Calu3 (cell line): Measurements from ENCODE around the gene JMJD6. TPM values are rescaled to one million over a fixed set of nuclear protein-coding genes. Genes with fewer than 3 reads are reported as not detected.

Experiments
- BruUV-seq: library from RNA; stranded (reverse); fragments of 400-500 nt; replicated peaks from 2 replicates; lab custom pipeline; 2021; lab: Mats Ljungman, UMichigan
- CTCF ChIA-PET: fragments of 300-600 bp; sonication (Branson Sonifier 250); formaldehyde crosslinking; loops from one replicate; lab custom pipeline; 2022; ENCODE audit warnings: antibody characterized with exemption; lab: Charles Lee
- DNase-seq: peaks from one replicate; pipeline ENCODE4 v3.0.0; 2022
- H3K27ac Mint-ChIP-seq: one replicate; pipeline ENCODE4 v1.8.0; 2022; ENCODE audit warnings: mixed read lengths; ENCODE audit not compliant: unreplicated experiment
- H3K27me3 Mint-ChIP-seq: one replicate; pipeline ENCODE4 v1.8.0; 2022; ENCODE audit warnings: mixed read lengths; ENCODE audit not compliant: unreplicated experiment
- H3K36me3 Mint-ChIP-seq: one replicate; pipeline ENCODE4 v1.8.0; 2022; ENCODE audit warnings: mild to moderate bottlenecking, moderate library complexity, mixed read lengths; ENCODE audit not compliant: insufficient read depth, unreplicated experiment
- H3K4me1 Mint-ChIP-seq: one replicate; pipeline ENCODE4 v1.8.0; 2022; ENCODE audit warnings: mild to moderate bottlenecking, low read depth, mixed read lengths; ENCODE audit not compliant: unreplicated experiment
- H3K4me3 Mint-ChIP-seq: one replicate; pipeline ENCODE4 v1.8.0; 2022; ENCODE audit warnings: mild to moderate bottlenecking, low read depth, moderate library complexity, mixed read lengths; ENCODE audit not compliant: unreplicated experiment
- H3K9me3 Mint-ChIP-seq: one replicate; pipeline ENCODE4 v1.8.0; 2022; ENCODE audit warnings: low read depth, mixed read lengths; ENCODE audit not compliant: unreplicated experiment
- CTCF ChIP-seq: fragments of 200-600 bp; IDR thresholded peaks from one replicate; pipeline ENCODE4 v1.8.0; 2022; ENCODE audit warnings: antibody characterized with exemption; ENCODE audit not compliant: unreplicated experiment
- intact Hi-C: fragments of 100-400 bp; cut with micrococcal nuclease; formaldehyde crosslinking; loops from one replicate; pipeline ENCODE4 v1.10.0; 2022; ENCODE audit not compliant: unreplicated experiment
- total RNA-seq: library from RNA; stranded (reverse); gene quantifications from 2 replicates; pipeline ENCODE4 v1.2.3, GENCODE V29; 2022

The JMJD6 gene
- total RNA-seq, 1 experiment from 2014 or later = 62.1 TPM

- Mint-ChIP-seq H3K36me3 (peaks cover 77% of the 10 kb centered on the region), H3K4me3 (no peak overlapping the region), H3K9me3 (no peaks in the 10 kb centered on the region), H3K27ac (no peak overlapping the region), H3K27me3 (no peaks in the 10 kb centered on the region), H3K4me1 (peaks cover 13% of the 10 kb centered on the region)
- CTCF ChIA-PET = no interaction called here
- no TSS peak for BruUV-seq
- TF ChIP-seq CTCF = no peak
- DNase-seq = no peak
- intact Hi-C loops = loop anchor here (10.0 kb wide), 1 partner anchor 74 kb away; the partner anchor contains the start of gene ST6GALNAC1
These were observed 7.9 kb downstream of the JMJD6 start for GRCh38 chr17:76718516-76718915.

- no peak overlapping the region for H3K27ac Mint-ChIP-seq
- H3K9me3 Mint-ChIP-seq = no peaks in the 10 kb centered on the region
- DNase-seq = no peak
- H3K36me3 Mint-ChIP-seq = peaks cover 63% of the 10 kb centered on the region
- no peak for TF ChIP-seq CTCF
- no peak overlapping the region for H3K4me3 Mint-ChIP-seq
- intact Hi-C loops = loop anchor here (10.0 kb wide), 1 partner anchor 72 kb away; the partner anchor contains the start of gene ST6GALNAC1
- BruUV-seq = no TSS peak
- CTCF ChIA-PET = no interaction called here
- H3K27me3 Mint-ChIP-seq = no peaks in the 10 kb centered on the region
- peaks cover 13% of the 10 kb centered on the region for H3K4me1 Mint-ChIP-seq
These were observed 9.6 kb downstream of the JMJD6 start for GRCh38 chr17:76716839-76717215.

- peaks cover 63% of the 10 kb centered on the region for H3K36me3 Mint-ChIP-seq
- peaks cover 13% of the 10 kb centered on the region for H3K4me1 Mint-ChIP-seq
- no peak for TF ChIP-seq CTCF
- no peaks in the 10 kb centered on the region for H3K27me3 Mint-ChIP-seq
- BruUV-seq = no TSS peak
- CTCF ChIA-PET = no interaction called here
- intact Hi-C loops = loop anchor here (10.0 kb wide), 1 partner anchor 71 kb away; the partner anchor contains the start of gene ST6GALNAC1
- no peaks in the 10 kb centered on the region for H3K9me3 Mint-ChIP-seq
- no peak overlapping the region for H3K4me3 Mint-ChIP-seq
- DNase-seq = no peak
- no peak overlapping the region for H3K27ac Mint-ChIP-seq
These were observed 10.1 kb downstream of the JMJD6 start for GRCh38 chr17:76716146-76716838.

GRCh38 chr17:76715496-76715830 lies 10.9 kb downstream of the JMJD6 start:
- Mint-ChIP-seq H3K4me3 (no peak overlapping the region), H3K9me3 (no peaks in the 10 kb centered on the region), H3K27ac (no peak overlapping the region), H3K4me1 (peaks cover 13% of the 10 kb centered on the region), H3K36me3 (peaks cover 61% of the 10 kb centered on the region), H3K27me3 (no peaks in the 10 kb centered on the region)
- no TSS peak for BruUV-seq
- DNase-seq = no peak
- no peak for TF ChIP-seq CTCF
- CTCF ChIA-PET = no interaction called here
- intact Hi-C loops = loop anchor here (10.0 kb wide), 1 partner anchor 71 kb away; the partner anchor contains the start of gene ST6GALNAC1
